SKM-1 (cell line): ENCODE results near the gene MRPL24.
A peak's percentile ranks its signal among the peaks of the same experiment; 100 is the strongest.
"Not testable (repeated sequence)": the region's sequence is repeated elsewhere in the genome, so short reads cannot be mapped to it uniquely, and the experiment has no call there.

ENCODE experiments used
- DNase-seq: peaks from one replicate; lab custom pipeline; 2025; ENCODE audit not compliant: unreplicated experiment; lab: John Stamatoyannopoulos, UW

The MRPL24 gene

DNA sequence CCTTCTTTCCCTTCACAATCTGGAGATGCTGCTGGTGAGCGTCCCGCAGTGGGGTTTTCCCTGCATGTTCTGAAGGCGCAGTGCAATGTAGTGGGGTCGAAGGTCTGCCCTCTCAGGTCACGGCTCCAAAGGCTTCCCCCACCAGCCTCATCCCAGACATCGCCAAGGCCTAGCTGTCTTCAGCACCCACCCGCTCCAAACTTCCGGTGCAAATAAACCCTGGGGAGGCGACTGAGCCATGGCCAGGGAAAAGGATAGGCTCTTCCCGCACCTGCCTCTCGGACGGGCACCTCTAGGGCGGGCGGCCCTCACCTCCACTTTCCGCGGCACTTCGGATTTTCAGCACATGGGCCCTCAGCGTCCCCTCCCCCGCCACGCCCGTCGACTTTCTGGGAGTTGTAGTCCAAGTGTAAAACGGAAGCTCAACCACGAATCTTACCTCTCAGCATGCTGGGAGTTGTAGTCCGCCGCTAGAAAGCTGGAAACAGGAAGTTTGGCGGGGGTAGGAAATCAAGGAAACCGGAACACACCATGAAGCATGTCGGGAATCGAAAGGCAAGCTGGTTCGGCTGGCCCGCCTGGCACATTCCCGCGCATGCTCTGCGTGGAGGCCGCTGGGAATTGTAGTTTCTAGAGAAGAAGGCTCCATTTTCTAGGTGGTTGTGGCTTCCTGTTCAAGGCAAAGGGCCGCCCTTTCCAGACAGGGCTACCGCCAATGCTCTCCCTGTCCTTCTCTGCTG is at the start of gene MRPL24:
Gene MRPL24, minus strand, starts transcription at position 348 of the 740 bp plus-strand sequence. CDS start 2,384 bp downstream, outside the sequence.
- peak; percentile 100 for DNase-seq

DNA sequence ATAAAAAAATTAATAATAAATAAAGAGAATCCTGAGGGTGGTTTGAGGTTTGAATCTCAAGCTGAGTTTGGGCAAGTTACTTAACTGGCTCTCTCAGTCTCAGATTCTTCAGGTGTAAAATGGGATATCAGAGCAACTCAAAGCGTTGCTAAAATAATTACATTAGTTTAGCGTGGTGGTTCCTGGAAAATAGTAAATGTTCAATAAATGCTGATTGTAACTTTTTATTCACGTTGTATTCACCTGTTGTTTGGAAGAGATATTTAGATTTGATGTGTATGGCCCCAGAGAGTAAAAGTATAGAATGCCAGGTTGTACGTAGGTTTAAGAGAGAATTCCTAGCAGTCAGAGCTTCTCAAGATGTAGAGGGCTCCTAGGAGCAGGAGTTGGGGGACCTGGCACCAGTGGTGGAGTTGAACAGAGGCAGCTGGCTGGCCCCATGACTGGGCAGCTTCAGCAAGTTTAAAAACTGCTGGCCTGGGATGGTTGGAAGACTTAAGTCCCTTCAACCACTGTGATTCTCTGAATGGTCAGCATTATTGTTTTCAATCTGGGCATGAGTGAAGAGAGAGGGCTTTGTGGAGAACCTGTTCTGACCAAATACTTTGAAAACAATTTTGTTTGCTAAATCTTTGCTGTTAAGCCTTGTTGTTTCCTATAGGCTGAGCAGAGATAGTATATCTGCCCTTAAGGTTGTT is 48.9 kb upstream of the MRPL24 start:
- DNase-seq = no peak

DNA sequence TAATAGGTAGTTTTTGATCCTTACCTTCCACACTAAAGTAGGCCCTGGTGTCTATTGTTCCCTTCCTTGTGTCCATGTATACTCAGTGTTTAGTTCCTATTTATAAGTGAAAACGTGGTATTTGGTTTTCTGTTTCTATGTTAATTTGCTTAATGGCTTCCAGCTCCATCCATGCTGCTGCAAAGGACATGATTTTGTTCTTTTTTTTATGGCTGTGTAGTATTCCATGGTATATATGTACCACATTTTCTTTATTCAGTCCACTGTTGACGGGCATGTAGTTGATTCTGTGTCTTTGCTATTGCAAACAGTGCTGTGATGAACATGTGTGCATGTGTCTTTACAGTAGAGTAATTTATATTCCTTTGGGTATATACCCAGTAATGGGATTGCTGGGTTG is 47.2 kb upstream of the MRPL24 start:
- DNase-seq = no peak

DNA sequence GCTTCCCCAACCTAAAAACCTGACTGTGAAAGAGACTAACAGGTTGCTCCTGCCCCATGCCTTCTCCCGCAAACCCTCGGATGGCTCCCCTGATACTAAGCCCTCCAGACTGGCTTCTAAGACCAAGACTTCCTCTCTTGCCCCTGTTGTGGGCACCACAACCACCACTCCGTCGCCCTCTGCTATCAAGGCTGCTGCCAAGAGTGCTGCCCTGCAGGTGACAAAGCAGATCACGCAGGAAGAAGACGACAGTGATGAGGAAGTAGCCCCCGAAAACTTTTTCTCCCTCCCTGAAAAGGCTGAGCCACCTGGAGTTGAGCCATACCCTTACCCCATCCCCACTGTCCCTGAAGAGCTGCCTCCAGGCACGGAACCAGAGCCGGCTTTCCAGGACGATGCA is 45.8 kb upstream of the MRPL24 start:
- no peak for DNase-seq

DNA sequence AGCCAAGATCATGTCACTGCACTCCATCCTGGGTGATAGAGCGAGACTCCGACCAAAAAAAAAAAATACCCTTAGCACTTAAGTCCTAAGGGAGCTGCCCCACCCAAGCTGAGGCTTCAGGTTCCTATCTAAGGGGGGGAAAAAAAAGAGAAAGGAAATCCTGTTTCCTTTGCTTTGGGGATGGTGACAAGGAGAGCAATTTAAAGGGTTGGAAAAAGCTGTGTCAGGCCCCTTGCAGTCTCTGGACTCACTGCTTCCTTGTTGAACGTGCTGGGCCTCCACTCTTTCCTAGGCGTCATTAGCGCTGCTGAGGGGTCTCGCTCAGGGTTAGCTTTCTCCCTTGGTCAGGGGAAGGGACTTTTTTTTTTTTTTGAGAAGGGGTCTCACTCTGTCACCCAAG is 44.6 kb upstream of the MRPL24 start:
- no peak for DNase-seq

DNA sequence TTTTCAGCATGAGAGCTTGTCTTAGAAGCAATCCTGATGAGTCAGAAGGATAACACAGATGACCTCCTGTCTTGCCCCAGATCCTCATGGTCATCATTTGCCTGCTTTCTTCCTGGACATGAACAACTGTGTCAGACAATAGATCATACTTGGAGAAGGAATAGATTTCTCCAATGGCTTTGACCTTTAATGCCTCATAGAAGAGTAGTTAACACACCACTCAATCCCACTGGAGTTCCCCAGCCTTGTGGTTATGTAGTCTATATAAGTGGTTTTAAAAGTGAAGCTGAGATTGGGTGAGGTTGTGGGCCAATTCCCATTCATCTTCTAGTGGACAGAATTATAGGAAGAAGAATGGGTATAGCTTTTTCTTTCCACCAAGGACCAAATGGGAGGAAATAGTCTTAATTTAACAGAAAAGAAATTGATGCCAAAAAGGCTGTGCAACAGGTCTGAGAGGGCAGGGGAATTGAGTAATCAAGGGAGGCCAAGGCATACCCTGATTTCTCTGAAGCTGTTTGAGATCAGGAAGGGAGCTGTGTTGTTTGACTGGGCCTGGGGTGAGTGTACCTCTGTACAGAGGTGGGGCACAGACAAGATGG is 40.8 kb upstream of the MRPL24 start:
- no peak for DNase-seq

DNA sequence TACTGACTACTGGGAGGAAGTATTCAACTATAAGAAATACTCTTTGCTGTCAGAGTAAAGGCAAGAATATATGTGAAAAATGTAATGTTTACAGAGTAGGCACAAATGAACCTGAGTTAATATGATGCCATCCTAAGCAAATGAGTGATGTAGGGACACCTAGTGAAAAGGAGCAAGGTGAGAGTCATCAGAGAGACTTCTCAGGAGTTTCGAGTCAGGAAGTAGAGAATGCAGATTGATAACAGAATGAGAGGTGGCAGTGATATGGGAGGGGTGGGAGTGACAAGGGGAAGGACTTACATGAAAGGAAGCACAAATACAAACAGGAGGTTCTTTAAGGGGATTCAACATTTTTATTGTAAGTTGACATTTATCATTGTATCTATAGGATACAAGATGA is 36.7 kb upstream of the MRPL24 start:
- no peak for DNase-seq

DNA sequence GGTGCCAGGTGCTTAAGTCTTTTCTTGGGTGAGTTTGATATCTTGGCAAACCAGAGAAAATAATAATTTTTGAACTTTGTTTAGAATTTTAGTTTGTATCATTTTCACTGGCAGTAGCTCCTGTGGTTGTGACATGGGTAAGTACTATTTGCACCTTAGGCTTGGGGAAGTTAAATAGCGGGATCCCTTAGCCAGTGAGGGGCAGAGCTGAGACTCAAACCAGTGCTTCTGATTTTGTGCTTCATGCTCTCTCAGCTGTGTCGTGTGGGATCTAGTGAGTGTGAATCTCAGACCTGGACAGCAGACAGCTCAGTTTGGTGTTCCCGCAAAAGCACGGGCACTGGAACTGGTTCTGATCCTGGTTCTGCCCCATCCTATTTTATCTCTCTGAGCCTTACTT is 36.1 kb upstream of the MRPL24 start:
- DNase-seq = no peak

DNA sequence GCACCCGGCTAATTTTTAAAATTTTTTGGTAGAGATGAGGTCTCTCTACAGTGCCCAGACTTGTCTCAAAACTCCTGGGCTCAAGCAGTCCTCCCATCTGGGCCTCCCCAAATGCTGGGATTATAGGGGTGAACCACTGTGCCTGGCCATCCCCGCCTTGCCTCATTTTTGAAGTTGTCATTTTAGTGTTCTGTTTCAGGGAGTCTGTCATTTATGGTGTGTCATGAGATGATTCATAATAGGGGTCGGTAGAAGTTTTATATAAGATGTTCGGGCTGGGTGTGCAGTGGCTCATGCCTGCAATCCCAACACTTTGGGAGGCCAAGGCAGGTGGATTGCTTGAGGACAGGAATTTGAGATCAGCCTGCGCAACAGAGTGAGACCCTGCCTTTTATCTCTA is 34.9 kb upstream of the MRPL24 start:
- DNase-seq = no peak

DNA sequence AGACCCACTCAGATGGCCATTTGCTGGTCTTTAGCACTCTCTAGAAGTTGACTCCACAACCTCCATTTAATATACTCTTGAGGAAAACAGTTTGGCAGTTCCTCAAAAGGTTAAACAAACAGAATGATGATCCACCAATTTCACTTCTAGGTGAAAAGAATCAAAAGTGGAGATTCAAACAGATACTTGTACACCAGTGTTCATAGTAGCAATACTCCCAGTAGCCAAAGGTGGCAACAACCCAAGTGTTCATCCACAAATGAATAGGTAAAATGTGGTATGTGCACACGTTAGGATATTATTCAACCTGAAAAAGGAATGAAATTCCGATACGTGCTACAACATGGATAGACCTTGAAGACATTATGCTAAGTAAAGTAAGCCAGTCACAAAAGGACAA is 32.7 kb upstream of the MRPL24 start:
- no peak for DNase-seq

DNA sequence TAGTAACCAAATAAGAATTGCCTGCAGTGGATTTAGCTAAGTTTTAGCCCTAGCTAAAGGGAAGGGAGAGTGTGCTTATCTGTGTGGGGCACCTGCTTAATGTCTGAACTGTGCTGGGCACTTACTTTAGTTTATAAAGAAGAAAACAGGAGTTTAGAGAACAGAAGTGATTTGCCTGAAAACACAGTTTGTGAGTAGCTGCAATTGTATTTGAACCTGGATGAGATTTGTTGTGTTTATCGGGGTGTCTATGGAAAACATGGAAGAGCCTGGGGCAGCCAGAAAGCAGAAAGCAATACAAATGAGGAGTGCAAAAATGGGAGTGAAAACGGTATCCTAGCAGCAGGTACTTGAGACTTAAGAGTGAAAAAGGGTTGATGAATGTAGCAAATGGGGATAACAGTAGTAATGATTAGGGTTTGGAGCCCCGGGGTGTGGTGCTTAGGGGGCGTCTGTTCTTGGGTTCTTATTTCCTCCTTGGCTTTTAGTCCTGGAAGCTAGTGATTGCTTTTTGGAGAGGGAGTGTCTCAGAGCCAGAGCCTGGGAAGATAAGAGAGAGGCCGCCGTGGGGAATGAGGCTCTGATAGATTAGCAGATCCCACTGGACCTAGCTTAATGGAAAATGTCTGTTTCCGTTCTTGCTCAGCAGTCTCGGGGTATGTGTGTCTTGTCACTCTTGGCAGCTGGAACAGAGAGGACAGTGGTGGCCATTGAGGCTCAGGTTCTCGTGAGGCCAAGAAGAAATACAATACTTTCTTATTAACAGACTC is 32.0 kb upstream of the MRPL24 start:
- no peak for DNase-seq

DNA sequence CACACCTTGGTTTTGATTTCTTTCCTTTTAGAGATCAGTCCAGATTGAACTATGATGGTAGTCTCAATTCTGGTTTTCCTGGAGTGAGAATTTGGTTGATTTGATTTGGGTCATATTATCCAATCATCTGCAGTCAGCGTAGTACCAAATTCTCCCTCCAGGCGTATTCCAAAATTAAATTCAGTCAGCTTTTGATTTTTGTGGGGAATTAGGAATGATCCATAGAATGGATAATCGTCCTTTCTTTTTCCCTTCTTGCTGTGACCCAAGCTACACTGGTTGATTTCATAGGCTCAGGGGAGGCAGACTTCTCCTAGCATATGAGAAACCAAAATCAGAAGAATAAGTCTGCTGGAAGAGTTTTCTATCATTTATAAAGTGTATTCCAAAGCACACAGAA is 31.3 kb upstream of the MRPL24 start:
- no peak for DNase-seq

DNA sequence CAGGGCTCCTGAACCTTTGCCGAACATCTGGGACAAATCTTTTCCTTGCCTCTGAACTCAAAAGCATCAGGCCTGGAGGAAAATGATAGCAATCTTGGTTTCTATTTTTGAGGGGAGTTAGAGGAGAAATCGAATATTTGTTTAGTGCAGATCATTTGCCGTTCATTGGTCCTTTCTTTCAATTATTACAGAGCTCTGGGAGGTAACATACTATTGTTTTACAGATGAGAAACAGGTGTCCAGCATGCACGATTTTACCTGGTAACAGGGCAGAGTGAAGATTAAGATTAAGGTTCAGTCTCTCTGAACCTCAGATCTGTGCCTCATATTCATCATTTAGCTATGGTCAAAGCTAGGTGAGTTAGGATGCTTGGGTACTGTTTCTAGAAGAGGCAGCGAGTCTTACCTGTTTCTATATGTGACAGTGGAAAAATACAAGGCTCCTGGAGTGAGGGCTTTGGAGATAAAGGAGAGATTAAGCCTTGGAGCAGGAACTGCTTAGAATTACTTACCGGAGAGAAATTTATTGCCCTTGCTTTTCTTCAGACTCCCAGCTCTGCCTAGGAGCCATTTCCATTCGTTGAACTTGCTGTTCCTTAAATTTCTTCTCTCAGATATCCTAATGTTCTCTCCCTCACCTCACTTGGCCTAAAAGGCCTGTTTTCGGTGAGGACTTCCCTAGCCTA is 27.9 kb upstream of the MRPL24 start:
- DNase-seq = no peak

DNA sequence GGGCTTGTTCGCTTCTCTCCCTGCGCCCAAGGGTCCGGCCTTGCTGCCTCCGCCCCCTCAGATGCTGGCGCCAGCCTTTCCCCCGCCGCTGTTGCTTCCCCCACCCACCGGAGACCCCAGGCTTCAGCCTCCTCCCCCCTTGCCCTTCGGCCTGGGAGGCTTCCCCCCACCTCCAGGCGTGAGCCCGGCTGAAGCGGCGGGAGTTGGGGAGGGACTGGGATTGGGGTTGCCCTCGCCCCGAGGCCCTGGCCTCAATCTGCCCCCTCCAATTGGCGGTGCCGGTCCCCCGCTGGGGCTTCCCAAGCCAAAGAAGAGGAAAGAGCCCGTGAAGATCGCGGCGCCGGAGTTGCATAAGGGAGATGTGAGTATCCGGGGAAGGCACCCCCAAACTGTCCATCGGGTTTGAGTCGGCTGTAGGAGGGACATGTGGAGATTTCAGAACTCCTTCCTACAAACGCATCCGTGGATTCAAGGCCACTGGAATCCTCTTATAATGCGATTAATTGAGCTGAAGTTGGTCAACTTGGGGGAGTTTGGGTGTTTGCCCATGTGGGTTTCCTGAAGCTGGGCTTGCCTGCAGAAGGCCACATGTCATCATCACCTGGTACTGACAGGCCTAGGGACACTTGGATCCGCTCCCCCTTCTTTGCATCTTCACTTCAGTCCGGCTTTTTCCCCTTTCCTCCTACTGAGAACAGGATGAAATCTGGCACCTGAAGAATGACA is 27.2 kb upstream of the MRPL24 start:
- DNase-seq = no peak

DNA sequence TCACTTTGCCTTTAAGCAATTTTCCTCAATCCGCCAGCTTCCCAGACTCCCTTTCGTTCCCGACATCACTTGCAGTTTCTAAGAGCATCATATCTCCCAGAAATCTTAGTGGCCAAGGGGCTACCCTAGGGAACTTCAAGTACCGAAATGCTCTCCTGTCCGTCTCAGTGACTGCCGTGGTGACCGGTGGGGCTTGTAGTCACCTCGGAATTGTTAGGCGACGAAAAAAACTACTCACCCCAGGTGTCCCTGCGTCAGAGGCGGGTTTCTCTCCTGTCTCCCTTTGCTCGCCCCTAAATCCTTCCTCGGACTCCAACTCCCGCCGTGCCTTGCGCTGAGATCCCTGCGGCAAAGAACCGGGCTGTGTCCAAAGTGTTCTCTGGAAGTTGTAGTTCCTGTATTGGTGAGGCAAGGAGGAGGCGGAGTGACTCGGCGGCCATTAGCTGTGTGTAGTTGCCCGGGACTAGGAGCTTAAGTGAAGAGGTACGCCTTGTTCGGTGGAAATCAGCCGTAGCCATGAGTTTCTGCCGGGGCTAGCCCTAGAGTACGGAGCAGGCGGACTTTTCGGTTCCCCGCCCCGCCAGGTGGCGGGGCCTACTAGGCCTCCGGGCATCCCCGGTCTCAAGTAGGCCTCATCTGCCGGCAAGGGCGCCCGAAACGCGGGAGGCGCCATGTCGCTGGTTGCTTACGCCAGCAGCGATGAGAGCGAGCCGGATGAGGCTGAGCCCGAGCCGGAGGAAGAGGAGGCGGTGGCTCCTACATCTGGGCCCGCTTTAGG is 26.4 kb upstream of the MRPL24 start, which contains the start of gene PRCC:
Gene PRCC, plus strand, starts transcription at position 435 of the 778 bp plus-strand sequence. Its CDS starts 237 bp downstream, at position 672.
- peak; percentile 100 for DNase-seq

DNA sequence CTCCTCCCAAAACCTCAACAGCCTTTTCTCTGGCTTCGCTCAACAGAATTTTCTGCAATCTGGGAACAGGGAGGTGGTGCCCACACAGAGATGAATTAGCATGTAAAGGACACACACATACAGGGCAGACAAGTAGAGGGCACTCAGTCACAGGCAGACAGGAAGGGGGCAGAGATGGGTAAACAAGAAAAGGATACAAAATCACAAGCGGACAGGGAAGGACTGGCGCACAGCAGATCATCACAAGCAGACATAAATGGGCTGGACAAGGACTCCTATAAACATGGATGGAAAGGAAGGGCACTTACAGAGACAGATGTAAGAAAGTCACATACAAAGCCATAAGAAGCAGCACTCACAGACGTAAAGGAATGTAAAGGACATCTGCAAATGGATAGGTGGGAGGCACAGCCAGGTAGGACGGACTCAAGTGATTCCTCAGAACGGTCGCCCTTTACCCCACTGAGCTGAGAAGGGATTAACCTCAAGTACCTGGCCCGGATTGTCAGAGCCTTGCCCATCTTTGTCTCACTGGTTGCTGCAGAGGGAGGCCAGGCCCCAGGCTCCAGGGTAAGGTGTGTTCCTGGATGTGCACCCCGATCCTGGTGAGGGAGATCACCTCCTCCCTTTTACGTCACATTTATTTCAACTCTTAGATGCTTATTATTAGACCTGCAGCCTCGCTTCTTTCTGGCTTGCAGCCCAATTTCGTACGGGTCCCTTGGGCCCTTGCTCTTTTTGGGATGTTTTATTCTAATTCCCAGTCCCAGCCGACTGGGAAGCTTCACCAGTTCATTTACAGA is 25.6 kb upstream of the MRPL24 start:
- DNase-seq = no peak

DNA sequence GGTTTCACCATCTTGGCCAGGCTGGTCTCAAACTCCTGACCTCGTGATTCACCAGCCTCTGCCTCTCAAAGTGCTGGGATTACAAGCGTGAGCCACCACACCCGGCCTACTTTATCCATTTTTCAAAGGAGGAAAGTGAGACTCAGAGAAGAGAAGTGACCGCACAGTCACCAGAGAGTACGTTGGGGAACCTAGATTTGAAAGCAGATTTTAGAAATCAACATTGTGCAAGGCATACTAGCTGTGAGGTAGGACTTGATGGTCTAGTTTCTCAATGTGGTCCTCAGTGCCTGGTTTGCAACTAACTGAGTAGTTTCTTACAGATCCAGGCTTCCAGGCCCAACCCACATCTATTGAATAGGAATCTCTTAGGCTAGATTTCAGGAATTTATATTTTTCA is 24.8 kb upstream of the MRPL24 start:
- DNase-seq = no peak

DNA sequence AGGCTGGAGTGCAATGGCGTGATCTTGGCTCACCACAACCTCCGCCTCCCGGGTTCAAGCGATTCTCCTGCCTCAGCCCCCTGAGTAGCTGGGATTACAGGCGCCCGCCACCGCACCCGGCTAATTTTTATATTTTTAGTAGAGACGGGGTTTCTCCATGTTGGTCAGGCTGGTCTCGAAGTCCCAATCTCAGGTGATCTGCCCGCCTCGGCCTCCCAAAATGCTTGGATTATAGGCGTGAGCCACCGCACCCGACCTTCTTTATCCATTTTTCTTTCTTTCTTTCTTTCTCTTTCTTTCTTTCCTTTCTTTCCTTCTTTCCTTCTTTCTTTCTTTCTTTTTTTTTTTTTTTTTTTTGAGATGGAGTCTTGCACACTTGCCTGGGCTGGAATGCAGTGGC is 24.2 kb upstream of the MRPL24 start:
- not testable (repeated sequence) for DNase-seq

DNA sequence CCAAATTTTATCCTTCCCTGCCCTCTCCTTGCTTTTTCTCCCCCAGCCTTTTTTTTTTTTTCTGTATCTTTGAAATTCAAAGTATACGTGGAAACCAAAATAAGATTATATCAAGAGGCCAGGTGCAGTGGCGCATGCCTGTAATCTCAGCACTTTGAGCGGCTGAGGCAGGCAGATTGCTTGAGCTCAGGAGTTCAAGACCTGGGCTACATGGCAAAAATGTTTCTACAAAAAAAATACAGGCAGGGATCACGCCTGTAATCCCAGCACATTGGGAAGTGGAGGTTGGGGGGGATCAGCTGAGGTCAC is 19.9 kb upstream of the MRPL24 start:
- no peak for DNase-seq
